ENCODE measurements around the gene METTL24. TPM values are rescaled to one million over a fixed set of nuclear protein-coding genes. Genes with fewer than 3 reads are reported as not detected.

The METTL24 gene
- total and polyA plus RNA-seq, 2 donors = 0.50 to 1.5 TPM

DNA sequence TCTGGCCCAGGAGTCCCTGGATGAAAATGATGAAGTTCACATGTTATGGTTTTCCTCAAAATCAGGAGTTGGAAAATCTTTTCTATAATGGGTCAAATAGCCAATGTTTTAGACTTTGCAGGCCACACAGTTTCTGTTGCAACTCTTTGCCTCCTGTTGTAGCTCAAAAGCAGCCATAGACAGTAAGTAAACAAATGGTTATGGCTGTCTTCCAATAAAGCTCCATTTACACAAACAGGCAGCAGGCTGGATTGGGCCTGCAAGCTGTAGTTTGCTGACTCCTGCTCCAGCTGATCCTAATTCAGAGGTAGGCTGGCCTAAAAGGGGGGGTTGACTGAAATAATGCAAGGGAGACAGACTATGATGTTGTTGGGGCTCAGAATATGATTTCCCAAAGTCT is 33.0 kb downstream of the METTL24 start:
- Histone ChIP-seq H3K27ac (ENCODE audit: low read depth in 1 of 2, low read length in 1 of 2) (no peak overlapping the region), H3K9me3 (ENCODE audit: control insufficient read depth in 2 of 2, insufficient read depth in 1 of 2, low read length in 1 of 2) (no peaks in the 10 kb centered on the region), H3K4me1 (ENCODE audit: control insufficient read depth in 2 of 2, insufficient read depth in 2 of 2, low read length in 2 of 2) (peaks cover 0 to 14% of the 10 kb centered on the region in 2 donors), H3K4me3 (ENCODE audit: low read length in 2 of 2) (no peak overlapping the region), H3K36me3 (ENCODE audit: control insufficient read depth in 2 of 2, insufficient read depth in 2 of 2, low read length in 1 of 2) (no peaks in the 10 kb centered on the region), H3K27me3 (ENCODE audit: control insufficient read depth in 2 of 2, insufficient read depth in 1 of 2, low read length in 1 of 2) (no peaks in the 10 kb centered on the region)
- DNase-seq (ENCODE audit: low read depth in 6 of 9, low spot score in 9 of 9) = no peak

DNA sequence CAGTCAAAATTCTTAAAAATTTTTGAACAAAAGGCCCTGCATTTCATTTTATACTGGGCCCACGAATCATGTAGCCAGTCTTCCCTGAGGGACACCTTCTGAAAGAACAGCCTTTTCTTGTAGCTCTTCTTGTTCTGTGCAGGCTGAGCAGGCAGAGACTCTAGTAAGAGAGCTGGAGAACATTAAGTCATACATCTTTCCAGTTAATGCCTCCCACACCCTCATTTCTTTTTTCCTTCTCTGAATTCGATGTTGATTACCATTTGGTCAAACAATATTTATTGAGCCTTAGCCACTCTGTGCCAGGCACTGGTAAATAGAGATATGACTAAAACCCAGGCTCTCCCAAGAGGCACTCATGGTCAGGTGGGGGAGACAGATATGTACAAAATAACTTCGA is 33.6 kb downstream of the METTL24 start:
- 94% methylated on average over 3 of the region's 3 CpGs for WGBS
- H3K4me3 ChIP-seq (ENCODE audit: low read length in 2 of 2) = no peak overlapping the region
- H3K36me3 ChIP-seq (ENCODE audit: control insufficient read depth in 2 of 2, insufficient read depth in 2 of 2, low read length in 1 of 2) = no peaks in the 10 kb centered on the region
- no peaks in the 10 kb centered on the region for H3K9me3 ChIP-seq (ENCODE audit: control insufficient read depth in 2 of 2, insufficient read depth in 1 of 2, low read length in 1 of 2)
- DNase-seq (ENCODE audit: low read depth in 6 of 9, low spot score in 9 of 9) = no peak
- H3K27ac ChIP-seq (ENCODE audit: low read depth in 1 of 2, low read length in 1 of 2) = no peak overlapping the region
- no peaks in the 10 kb centered on the region for H3K27me3 ChIP-seq (ENCODE audit: control insufficient read depth in 2 of 2, insufficient read depth in 1 of 2, low read length in 1 of 2)
- H3K4me1 ChIP-seq (ENCODE audit: control insufficient read depth in 2 of 2, insufficient read depth in 2 of 2, low read length in 2 of 2) = peaks cover 0 to 14% of the 10 kb centered on the region in 2 donors

DNA sequence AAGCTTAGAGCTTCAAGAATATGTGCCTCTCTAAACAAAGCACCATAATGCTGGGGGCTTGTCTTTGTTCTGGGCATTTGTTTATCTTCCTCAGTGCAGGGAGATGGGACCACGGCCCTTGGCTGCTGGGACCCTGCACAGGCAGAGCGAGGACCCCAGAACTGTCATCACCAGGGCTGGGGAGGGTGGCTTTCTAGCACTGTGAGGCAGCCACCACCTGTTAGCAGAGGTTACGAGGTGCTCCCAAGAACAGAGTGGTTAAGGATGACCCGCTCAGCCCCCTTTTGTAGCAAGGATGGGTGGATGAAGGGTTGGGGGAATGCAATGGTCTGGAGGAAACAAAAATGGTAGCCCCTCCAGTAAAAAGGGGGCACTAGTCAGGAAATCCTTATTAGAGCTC is 34.9 kb downstream of the METTL24 start:
- H3K9me3 ChIP-seq (ENCODE audit: control insufficient read depth in 2 of 2, insufficient read depth in 1 of 2, low read length in 1 of 2) = no peaks in the 10 kb centered on the region
- no peak overlapping the region for H3K4me3 ChIP-seq (ENCODE audit: low read length in 2 of 2)
- H3K27ac ChIP-seq (ENCODE audit: low read depth in 1 of 2, low read length in 1 of 2) = no peak overlapping the region
- DNase-seq (ENCODE audit: low read depth in 6 of 9, low spot score in 9 of 9) = no peak
- H3K36me3 ChIP-seq (ENCODE audit: control insufficient read depth in 2 of 2, insufficient read depth in 2 of 2, low read length in 1 of 2) = no peaks in the 10 kb centered on the region
- no peaks in the 10 kb centered on the region for H3K27me3 ChIP-seq (ENCODE audit: control insufficient read depth in 2 of 2, insufficient read depth in 1 of 2, low read length in 1 of 2)
- 97% methylated on average over 4 of the region's 4 CpGs for WGBS
- H3K4me1 ChIP-seq (ENCODE audit: control insufficient read depth in 2 of 2, insufficient read depth in 2 of 2, low read length in 2 of 2) = peaks cover 0 to 14% of the 10 kb centered on the region in 2 donors

DNA sequence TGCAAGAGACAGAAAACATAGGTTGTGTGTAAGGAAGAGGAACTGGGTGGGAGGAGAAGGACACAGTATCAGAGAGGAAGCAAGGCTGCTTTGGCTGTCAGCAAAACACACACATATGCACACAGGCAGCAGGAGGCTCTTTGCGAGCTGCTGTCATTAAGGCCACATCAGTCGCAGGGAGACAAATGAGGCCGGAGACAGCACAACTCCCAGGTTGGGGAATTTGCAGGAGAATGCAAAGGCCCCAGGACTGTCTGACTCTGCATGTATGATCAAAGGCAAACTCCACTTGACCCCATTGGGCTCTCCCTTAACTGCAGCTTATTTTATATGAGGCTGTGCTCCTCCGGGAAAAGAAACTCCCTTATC is 35.3 kb downstream of the METTL24 start:
- Histone ChIP-seq H3K27me3 (ENCODE audit: control insufficient read depth in 2 of 2, insufficient read depth in 1 of 2, low read length in 1 of 2) (no peaks in the 10 kb centered on the region), H3K4me3 (ENCODE audit: low read length in 2 of 2) (no peak overlapping the region), H3K27ac (ENCODE audit: low read depth in 1 of 2, low read length in 1 of 2) (no peak overlapping the region), H3K36me3 (ENCODE audit: control insufficient read depth in 2 of 2, insufficient read depth in 2 of 2, low read length in 1 of 2) (no peaks in the 10 kb centered on the region), H3K4me1 (ENCODE audit: control insufficient read depth in 2 of 2, insufficient read depth in 2 of 2, low read length in 2 of 2) (peaks cover 0 to 14% of the 10 kb centered on the region in 2 donors), H3K9me3 (ENCODE audit: control insufficient read depth in 2 of 2, insufficient read depth in 1 of 2, low read length in 1 of 2) (no peaks in the 10 kb centered on the region)
- 59% methylated on average over 4 of the region's 4 CpGs for WGBS
- no peak for DNase-seq (ENCODE audit: low read depth in 6 of 9, low spot score in 9 of 9)

DNA sequence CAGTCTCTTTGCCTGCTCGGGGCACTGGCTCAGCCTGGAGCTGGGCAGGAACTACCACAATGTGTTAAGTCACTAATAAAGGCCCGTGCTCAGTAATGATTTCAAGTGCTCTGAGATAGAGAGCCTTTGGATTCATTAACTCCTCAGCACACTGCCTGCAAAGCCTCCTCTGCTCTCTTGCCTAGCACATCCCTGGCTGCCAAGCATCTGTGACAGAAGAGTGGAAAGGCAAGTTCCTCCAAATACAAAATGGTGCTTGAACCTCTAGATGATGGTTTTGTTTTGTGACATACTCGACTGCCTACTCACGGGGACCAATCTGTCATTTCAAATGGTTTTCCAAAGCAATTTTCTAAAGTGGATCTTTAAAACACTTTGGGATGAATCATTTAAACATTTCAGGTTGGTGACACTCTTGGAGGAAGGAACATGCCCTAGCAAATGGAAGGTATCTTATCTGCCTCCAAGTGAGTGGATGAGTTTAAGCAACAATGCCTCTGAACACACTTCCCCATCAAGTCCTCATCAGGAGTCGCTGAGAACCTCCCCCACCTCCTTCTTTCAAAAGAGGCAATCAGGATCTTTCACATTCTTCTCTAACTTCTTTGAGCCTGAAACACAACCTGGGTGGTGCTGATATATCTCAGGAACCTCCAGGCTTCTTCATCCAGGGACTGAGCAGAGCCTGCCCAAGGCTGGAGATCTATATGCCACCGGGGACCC is 35.8 kb downstream of the METTL24 start:
- Histone ChIP-seq H3K4me1 (ENCODE audit: control insufficient read depth in 2 of 2, insufficient read depth in 2 of 2, low read length in 2 of 2) (peaks cover 0 to 14% of the 10 kb centered on the region in 2 donors), H3K36me3 (ENCODE audit: control insufficient read depth in 2 of 2, insufficient read depth in 2 of 2, low read length in 1 of 2) (no peaks in the 10 kb centered on the region), H3K9me3 (ENCODE audit: control insufficient read depth in 2 of 2, insufficient read depth in 1 of 2, low read length in 1 of 2) (no peaks in the 10 kb centered on the region), H3K27ac (ENCODE audit: low read depth in 1 of 2, low read length in 1 of 2) (no peak overlapping the region), H3K27me3 (ENCODE audit: control insufficient read depth in 2 of 2, insufficient read depth in 1 of 2, low read length in 1 of 2) (no peaks in the 10 kb centered on the region), H3K4me3 (ENCODE audit: low read length in 2 of 2) (no peak overlapping the region)
- WGBS = 72% methylated on average over 6 of the region's 6 CpGs
- DNase-seq (ENCODE audit: low read depth in 6 of 9, low spot score in 9 of 9) = no peak

DNA sequence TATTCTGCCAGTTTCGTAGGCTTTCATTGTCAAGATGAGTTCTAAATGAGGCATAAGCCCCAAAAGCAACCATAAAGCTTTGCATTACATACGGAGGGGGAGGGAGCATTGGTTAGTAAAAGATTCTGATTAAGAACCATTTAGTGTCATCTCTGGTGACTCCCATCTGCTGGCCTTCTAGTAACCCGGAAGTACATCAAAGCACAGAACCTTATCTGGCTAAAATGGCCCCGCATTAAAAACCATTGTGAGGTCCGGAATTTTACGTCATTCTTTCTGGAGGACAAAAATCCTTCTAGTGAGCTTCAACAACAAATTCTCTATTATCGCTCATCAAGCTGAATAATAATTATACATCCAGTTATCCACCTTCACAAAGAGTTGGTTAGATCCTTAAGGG is 37.8 kb downstream of the METTL24 start:
- H3K27me3 ChIP-seq (ENCODE audit: control insufficient read depth in 2 of 2, insufficient read depth in 1 of 2, low read length in 1 of 2) = no peaks in the 10 kb centered on the region
- H3K9me3 ChIP-seq (ENCODE audit: control insufficient read depth in 2 of 2, insufficient read depth in 1 of 2, low read length in 1 of 2) = no peaks in the 10 kb centered on the region
- WGBS = 98% methylated on average over 7 of the region's 7 CpGs
- H3K4me1 ChIP-seq (ENCODE audit: control insufficient read depth in 2 of 2, insufficient read depth in 2 of 2, low read length in 2 of 2) = peaks cover 0 to 14% of the 10 kb centered on the region in 2 donors
- no peaks in the 10 kb centered on the region for H3K36me3 ChIP-seq (ENCODE audit: control insufficient read depth in 2 of 2, insufficient read depth in 2 of 2, low read length in 1 of 2)
- DNase-seq (ENCODE audit: low read depth in 6 of 9, low spot score in 9 of 9) = no peak
- no peak overlapping the region for H3K4me3 ChIP-seq (ENCODE audit: low read length in 2 of 2)
- H3K27ac ChIP-seq (ENCODE audit: low read depth in 1 of 2, low read length in 1 of 2) = no peak overlapping the region

DNA sequence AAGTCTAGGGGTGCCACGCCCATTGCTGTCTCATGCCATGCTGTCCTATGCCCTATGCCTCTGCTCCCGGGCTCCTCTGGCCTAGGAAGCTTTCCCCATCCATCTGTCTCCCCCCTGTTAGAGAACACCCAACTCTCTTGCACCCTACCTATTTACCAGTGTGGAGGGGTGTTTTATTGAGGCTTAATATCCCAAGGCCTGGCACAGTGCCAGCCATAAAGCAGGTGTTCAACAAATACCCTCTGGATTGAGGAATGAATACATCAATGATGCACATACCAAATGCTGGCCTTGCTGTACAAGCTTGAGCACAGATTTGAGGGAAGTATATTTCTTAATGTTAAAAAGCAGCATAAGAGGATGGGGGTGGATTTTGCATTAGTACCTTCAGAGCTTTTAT is 38.3 kb downstream of the METTL24 start:
- Histone ChIP-seq H3K36me3 (ENCODE audit: control insufficient read depth in 2 of 2, insufficient read depth in 2 of 2, low read length in 1 of 2) (no peaks in the 10 kb centered on the region), H3K27me3 (ENCODE audit: control insufficient read depth in 2 of 2, insufficient read depth in 1 of 2, low read length in 1 of 2) (no peaks in the 10 kb centered on the region), H3K4me3 (ENCODE audit: low read length in 2 of 2) (no peak overlapping the region), H3K4me1 (ENCODE audit: control insufficient read depth in 2 of 2, insufficient read depth in 2 of 2, low read length in 2 of 2) (peaks cover 0 to 14% of the 10 kb centered on the region in 2 donors), H3K27ac (ENCODE audit: low read depth in 1 of 2, low read length in 1 of 2) (no peak overlapping the region), H3K9me3 (ENCODE audit: control insufficient read depth in 2 of 2, insufficient read depth in 1 of 2, low read length in 1 of 2) (no peaks in the 10 kb centered on the region)
- 96% methylated on average over 2 of the region's 2 CpGs for WGBS
- DNase-seq (ENCODE audit: low read depth in 6 of 9, low spot score in 9 of 9) = no peak

DNA sequence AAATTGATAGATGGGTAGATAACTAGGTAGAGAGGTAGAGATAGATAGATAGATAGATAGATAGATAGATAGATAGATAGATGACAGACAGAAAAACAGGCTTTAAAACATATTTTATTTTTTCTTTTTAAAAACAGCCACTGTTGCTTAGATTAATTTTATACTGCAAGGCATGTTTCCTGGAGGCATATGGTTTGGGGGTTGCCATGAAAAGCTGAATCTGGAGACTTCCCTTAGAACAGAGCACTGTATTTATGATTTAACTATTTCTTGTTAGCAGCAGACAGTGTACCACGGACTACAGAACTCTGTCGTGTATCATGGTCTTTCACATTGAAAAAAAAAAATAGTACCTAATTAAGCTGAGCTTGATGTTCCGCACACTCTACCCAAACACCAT is 38.8 kb downstream of the METTL24 start:
- H3K4me3 ChIP-seq (ENCODE audit: low read length in 2 of 2) = no peak overlapping the region
- no peaks in the 10 kb centered on the region for H3K36me3 ChIP-seq (ENCODE audit: control insufficient read depth in 2 of 2, insufficient read depth in 2 of 2, low read length in 1 of 2)
- 97% methylated on average over 3 of the region's 3 CpGs for WGBS
- peaks cover 0 to 14% of the 10 kb centered on the region in 2 donors for H3K4me1 ChIP-seq (ENCODE audit: control insufficient read depth in 2 of 2, insufficient read depth in 2 of 2, low read length in 2 of 2)
- H3K27me3 ChIP-seq (ENCODE audit: control insufficient read depth in 2 of 2, insufficient read depth in 1 of 2, low read length in 1 of 2) = no peaks in the 10 kb centered on the region
- no peak for DNase-seq (ENCODE audit: low read depth in 6 of 9, low spot score in 9 of 9)
- H3K9me3 ChIP-seq (ENCODE audit: control insufficient read depth in 2 of 2, insufficient read depth in 1 of 2, low read length in 1 of 2) = no peaks in the 10 kb centered on the region
- H3K27ac ChIP-seq (ENCODE audit: low read depth in 1 of 2, low read length in 1 of 2) = no peak overlapping the region

DNA sequence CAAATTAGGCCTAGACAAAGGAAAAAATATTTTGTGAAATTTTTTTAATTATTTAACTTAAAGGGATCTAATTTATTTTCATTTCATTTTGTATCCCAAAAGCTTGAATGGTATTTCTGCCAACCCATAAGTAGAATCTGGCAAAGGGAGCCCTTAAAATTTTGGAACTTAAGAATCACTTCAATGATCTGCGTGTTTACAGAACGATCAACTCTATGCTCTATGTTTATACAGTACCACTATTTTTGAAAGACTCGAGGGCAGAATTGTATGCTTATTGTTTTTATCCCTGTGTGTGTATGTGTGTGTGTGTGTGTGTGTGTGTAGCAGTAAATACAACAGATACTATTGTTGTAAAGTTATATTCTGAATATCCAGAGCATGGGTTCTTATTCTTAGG is 39.2 kb downstream of the METTL24 start:
- Histone ChIP-seq H3K4me1 (ENCODE audit: control insufficient read depth in 2 of 2, insufficient read depth in 2 of 2, low read length in 2 of 2) (peaks cover 0 to 13% of the 10 kb centered on the region in 2 donors), H3K27ac (ENCODE audit: low read depth in 1 of 2, low read length in 1 of 2) (no peak overlapping the region), H3K9me3 (ENCODE audit: control insufficient read depth in 2 of 2, insufficient read depth in 1 of 2, low read length in 1 of 2) (no peaks in the 10 kb centered on the region), H3K4me3 (ENCODE audit: low read length in 2 of 2) (no peak overlapping the region), H3K36me3 (ENCODE audit: control insufficient read depth in 2 of 2, insufficient read depth in 2 of 2, low read length in 1 of 2) (no peaks in the 10 kb centered on the region), H3K27me3 (ENCODE audit: control insufficient read depth in 2 of 2, insufficient read depth in 1 of 2, low read length in 1 of 2) (no peaks in the 10 kb centered on the region)
- WGBS = 77% methylated on average over 3 of the region's 3 CpGs
- DNase-seq (ENCODE audit: low read depth in 6 of 9, low spot score in 9 of 9) = no peak
